Kidney tubule cell (primary cell): ENCODE measurements around the gene P3R3URF.

Experiments
- DNase-seq: peaks from one replicate; pipeline ENCODE4 v3.0.0-alpha.2; 2018; ENCODE audit warnings: low spot score

P3R3URF gene

GRCh38 chr1:46172321-46172720 lies 4.0 kb downstream of the P3R3URF start:
- DNase-seq = no peak

DNA sequence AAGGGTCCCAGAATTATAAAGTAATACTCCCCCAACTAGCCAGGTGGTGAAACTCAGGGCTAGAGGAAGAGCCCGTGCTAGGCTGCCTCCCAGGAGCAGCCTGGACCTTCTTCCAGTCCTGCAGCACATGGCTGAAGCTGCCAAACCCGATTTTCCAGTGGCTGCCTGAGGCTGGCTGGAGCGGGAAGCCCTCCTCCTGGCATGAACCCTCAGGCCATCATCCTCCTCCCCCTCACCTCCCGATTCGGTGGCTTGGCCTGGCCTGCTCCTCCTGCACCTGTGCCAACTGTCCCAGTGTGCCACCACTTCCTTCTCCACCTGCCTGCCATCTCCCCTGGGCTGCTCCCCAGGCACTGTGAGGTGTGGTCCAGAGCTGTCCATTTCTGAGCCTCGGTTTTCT lies 4.4 kb downstream of the P3R3URF start:
- DNase-seq = peak; percentile 59

DNA sequence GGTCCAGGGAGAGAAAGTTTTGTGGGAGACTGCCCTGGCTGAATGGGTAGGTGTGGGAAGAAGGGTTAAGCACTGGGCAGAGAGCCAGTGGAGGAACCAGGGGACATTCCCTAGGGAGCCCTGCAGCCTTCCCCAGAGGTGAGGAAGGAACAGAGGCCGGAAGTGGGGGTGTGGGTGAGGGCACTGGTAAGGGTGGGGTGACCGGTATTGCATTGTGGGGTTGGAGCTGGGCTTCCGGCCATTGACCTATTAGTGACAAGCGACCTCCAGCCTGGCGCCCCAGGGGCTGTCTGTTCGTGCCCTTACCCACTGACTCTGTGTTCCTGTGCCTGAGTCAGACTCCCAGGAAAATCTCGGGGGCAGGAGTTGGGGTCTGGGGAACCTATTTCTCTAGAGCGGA lies 4.9 kb downstream of the P3R3URF start:
- peak; percentile 67 for DNase-seq

- no peak for DNase-seq
These were observed 6.4 kb downstream of the P3R3URF start for GRCh38 chr1:46169811-46170454.

DNA sequence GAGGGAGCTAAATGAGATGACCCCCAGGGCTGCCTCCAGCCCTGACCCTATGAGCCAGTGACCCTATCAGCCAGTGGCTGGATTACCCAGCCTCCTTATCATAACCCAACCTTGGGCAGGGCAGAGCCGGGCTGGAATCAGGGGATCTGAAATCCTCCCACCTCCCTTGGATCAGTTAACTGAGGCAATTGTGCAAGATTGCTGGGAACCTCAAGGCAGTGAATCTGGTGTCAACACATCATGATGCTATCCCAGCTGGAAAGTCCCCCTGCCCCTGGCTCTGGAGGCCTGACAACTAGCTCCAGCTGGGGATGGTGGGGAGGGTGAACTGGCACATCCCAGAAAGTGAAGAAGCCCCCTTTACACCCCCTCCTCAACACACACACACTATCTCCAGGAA lies 7.8 kb downstream of the P3R3URF start:
- DNase-seq = no peak

- no peak for DNase-seq
These were observed 9.5 kb downstream of the P3R3URF start for GRCh38 chr1:46166521-46167462.

GRCh38 chr1:46160212-46160611 lies 16.1 kb downstream of the P3R3URF start:
- no peak for DNase-seq

- DNase-seq = no peak
These were observed 16.8 kb downstream of the P3R3URF start for GRCh38 chr1:46159516-46159915.

- no peak for DNase-seq
These were observed 17.7 kb downstream of the P3R3URF start for GRCh38 chr1:46158312-46159281.

- DNase-seq = no peak
These were observed 18.4 kb downstream of the P3R3URF start for GRCh38 chr1:46157916-46158311.

GRCh38 chr1:46153732-46154131 lies 22.6 kb downstream of the P3R3URF start:
- DNase-seq = no peak

DNA sequence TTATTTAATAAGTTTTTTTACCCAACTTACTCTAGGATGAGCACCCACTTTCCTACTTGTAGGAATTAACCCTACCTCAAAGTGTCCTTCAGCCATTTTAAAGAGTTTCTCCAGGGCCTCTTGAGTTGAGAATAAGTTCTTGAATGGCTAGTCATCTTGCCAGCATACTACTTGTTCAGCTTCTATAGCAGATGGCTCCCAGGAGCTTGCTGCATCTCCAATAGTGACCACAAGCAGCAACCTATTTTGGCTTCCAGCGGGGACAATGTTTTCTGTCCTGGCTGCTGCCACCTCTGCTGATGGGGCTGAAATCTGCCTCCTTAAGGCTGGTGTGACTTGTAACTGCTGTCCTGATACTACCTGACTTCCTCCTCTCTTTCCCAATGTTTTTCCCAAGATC lies 23.1 kb downstream of the P3R3URF start:
- DNase-seq = no peak

DNA sequence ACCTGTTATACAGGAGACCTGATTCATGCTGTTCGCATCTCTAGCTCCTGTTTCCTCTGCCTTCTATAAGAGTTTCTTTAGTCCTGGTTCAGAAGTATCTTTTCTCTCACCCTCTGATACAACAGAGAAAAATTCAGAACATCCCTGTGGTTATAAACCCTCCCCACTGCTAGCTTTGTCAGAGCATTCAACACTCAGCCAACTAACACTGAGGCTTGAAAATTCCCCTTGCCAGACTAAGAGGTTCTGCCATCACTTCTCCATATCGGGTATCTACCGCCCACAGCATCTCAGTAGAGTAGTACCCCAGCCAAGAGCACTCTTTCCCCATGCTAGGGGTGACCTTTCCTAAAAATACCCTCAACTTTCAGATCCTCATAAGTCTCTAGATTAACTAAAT lies 24.3 kb downstream of the P3R3URF start:
- peak; percentile 78 for DNase-seq

DNA sequence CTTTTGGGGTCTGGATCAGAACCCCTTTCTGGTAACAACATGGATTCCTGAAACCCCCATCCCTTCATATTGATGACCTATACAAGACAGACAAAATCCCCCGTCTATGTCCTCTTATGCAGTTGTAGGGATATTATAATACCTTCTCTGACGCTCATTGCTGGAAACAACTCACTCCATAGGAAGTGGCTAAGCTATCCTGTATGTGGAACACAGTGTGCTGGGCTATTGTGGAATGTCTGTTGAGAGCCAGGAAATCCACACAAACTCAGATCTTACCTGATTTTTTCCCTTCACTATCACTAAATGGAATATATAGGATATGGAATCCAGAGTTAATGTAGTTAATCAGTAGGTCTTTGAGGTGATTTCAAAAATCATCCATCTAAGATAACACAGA lies 26.2 kb downstream of the P3R3URF start:
- DNase-seq = no peak

- DNase-seq = no peak
These were observed 28.0 kb downstream of the P3R3URF start for GRCh38 chr1:46148318-46148717.

GRCh38 chr1:46137916-46138315 lies 38.4 kb downstream of the P3R3URF start:
- no peak for DNase-seq

DNA sequence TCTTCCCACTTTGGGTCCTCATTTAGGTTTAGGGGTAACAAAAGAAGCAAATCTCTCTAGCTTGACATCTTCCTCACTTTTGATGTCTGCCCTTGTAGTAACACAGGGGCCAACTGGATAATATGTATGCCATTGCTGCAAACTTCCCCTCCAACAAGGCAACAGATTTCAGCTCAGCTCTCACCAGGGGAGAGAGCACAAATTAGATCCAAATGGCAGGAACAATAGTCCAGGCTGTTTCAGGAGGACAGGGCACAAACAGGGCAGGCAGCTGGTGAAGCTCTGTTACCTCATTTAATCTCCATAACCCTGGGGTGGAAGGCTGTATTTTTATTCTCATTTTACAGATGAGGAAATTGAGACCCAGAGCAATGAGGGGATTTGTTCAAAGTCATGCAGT lies 39.6 kb downstream of the P3R3URF start:
- no peak for DNase-seq

GRCh38 chr1:46134660-46135331 lies 41.5 kb downstream of the P3R3URF start:
- DNase-seq = peak; percentile 66

GRCh38 chr1:46133781-46134350 lies 42.4 kb downstream of the P3R3URF start:
- DNase-seq = no peak

GRCh38 chr1:46133181-46133658 lies 43.1 kb downstream of the P3R3URF start:
- DNase-seq = no peak

- peak; percentile 99 for DNase-seq
These were observed 43.6 kb downstream of the P3R3URF start, which contains the start of gene PIK3R3 for GRCh38 chr1:46132529-46133180. Gene PIK3R3, minus strand, starts transcription at chr1:46132629. Its CDS starts 677 bp downstream, at chr1:46131952.
